Measurements from ENCODE around the gene ZNF511.
A peak's percentile ranks its signal among the peaks of the same experiment; 100 is the strongest.

ZNF511 gene

DNA sequence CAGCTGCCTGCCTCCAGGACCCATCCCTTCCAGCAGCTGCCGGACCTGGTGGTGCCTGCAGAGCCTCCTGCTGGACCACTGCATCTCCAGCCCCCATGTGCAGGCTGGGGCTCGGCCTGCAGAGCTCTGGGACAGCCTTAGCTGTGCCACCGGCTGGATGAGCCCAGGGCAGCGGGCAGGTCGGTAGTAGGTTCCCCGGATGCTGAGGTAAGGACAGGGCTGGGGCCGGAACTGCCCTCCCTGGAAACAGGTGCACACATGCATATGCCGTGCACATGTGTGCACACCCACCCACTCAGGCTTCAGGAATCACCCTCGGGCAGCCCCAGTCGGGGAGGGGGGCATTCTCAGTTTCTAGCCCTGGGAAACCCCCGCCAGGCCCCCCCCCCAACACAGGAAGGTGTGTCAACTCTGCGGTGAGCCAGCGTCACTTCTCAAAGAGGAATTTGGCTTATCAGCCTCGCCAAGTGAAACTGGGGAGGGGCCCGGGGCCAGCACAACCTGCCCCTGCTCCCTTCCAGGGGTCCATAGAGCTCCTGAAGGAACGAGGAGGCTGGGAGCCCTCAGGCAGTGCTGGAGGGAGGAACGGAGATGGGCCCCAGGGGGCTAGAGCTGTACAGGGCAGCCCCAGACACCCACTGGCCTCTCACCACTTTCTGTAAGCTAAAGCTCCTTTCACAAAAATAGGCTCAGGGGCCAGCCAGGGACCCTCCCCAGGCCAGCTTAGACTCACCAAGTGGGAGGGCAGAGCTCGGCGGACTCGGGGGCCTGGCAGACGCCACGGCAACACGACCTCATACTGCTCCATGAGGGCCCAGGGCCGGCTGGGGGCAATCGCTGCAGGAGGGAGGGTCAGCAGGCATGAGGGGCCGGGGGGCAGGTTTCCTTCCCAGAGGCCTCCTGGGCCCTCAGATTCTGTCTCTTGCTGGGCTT is 33.7 kb upstream of the ZNF511 start:
- peak; percentile 72 to 84 for DNase-seq (ENCODE audit: low read depth in 1 of 2, low spot score in 1 of 2)

DNA sequence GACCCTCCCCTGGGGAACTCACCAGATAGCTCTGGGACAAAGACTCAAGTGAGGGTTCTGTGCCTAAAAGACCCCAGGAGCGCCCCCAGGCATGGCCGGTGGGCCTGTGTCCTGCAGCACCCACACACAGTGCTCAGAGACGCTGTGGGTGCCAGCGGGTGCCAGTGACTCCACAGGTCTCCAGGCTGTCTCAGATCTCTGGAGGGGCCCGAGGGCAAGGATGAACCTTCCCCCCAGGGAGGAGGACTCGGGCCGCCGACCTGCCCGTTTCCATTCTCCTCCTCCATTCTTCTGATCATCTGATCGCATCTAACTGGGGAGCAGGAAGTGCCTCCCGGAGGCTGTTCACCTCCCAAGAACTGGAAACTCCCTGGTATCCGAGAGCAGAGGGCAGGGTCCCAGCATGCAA is 33.0 kb upstream of the ZNF511 start:
- no peak for DNase-seq (ENCODE audit: low read depth in 1 of 2, low spot score in 1 of 2)

DNA sequence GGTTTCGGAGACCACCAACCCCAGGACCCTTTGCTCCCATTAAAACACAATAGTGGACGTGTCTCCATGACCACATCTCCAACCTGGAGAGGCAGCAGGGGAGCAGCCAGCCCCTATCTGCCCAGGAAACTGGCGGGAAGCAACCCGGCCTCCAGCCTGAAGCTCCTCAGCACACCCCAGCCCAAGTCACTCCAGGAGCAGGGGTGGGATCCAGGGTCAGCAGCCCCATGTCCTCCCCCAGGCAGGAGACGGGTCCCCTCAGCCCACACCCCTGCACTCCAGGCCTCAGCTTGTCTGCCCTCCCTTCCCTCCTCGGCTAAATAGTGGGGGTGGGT is 32.6 kb upstream of the ZNF511 start:
- no peak for DNase-seq (ENCODE audit: low read depth in 1 of 2, low spot score in 1 of 2)

DNA sequence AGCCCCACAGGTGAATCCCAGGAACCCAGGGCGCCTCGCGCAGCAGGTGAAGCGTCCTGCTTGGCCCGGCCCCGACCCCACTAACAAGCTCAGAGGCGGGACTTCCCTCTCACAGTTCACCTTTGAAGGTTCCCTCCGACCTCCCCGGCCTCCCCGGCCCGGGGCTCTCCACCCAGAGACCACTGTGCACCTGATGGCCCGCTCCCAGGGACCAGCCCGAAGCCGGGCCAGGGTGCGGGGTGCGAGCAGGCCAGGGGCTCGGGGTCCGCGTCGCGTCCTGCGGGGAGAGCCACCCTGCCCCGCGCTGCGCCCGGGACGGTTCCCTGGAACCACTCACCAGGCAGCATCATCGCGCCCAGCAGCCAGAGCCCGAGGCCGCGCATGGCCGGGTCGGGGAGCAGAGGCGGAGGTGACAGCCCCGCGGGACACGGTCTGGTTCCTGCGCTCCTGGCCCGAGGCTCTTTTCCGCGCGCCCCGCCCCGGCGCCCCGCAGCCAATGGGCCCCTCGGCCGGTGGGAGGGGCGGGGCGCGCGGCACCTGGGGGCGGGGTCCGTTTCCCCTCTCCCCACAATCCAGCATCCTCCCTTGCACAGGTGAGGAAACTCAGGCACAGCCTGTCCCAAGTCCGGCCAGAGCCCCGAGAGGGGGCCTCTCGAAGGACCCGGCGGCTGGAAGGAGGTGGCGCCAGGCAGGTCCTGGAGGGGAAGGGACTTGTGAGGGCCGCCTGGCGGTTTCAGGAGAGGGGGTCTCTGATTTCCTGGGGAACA is 32.1 kb upstream of the ZNF511 start, which contains the start of gene ADAM8:
Gene ADAM8, minus strand, starts transcription at position 434 of the 767 bp plus-strand sequence. Its CDS starts 51 bp downstream, at position 383.
- DNase-seq (ENCODE audit: low read depth in 1 of 2, low spot score in 1 of 2), result peak in 1 of 2 donors; percentile 31

DNA sequence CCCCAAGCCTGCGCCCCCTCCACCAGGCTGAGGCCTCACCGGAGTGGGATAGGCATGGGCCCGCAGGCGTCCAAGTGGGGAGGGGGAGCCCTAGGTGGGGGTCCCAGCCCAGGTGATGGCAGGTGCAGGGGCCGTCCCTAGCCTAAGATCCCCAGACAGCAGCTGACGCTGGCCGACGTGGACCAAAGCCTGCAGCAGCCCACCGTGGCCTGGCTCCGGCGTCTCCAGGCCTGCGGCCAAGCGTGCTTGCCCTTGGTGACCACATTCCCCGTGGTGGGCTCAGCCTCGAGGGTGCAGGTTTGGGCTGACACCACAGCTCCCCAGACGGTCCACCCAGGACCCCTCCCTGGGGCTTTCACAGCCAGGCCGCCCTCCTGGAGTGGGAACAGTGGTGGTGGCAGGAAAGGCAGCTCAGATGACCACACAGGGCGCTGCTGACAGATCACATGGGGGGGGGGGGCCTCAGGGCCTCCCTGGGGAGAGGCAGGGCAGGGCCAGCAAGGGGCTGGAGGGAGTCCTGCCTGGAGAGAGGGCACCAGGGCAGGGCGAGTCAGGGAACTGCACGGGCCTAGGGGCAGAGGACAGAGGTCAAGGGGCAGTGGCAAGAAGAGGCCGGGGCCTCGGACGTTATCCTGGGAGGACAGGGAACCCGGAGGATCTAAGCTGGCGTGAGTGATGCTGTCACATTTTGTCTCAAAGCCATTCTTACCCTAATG is 31.3 kb upstream of the ZNF511 start:
- DNase-seq (ENCODE audit: low read depth in 1 of 2, low spot score in 1 of 2), result no peak

DNA sequence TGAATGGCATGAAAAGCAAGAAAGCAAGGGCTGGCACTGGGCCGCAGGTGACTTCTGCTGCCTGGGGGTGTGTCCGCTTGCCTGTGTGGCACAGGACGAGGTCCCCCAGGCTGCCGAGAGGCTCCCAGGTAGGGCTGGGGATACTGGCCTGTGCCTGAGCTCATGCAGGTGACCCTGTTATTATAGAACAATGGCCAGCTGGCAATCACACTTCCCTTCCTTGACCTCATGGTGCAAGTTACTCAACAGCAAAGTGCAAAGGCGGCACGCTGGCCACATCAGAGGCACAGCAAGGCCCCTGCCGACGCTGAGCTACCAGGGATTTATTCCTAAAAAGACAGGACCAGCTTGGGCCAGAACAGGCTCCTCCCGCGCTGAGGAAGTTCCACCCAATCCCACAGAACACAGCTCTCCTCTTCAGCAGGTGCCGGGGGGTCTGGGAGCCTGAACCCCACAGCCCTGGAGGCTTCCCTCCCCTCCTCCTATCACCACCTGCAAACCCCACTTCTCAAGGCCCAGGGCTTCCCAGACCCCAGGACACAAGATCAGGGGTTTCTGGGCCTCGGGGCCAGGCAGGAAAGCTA is 30.6 kb upstream of the ZNF511 start:
- no peak for DNase-seq (ENCODE audit: low read depth in 1 of 2, low spot score in 1 of 2)

DNA sequence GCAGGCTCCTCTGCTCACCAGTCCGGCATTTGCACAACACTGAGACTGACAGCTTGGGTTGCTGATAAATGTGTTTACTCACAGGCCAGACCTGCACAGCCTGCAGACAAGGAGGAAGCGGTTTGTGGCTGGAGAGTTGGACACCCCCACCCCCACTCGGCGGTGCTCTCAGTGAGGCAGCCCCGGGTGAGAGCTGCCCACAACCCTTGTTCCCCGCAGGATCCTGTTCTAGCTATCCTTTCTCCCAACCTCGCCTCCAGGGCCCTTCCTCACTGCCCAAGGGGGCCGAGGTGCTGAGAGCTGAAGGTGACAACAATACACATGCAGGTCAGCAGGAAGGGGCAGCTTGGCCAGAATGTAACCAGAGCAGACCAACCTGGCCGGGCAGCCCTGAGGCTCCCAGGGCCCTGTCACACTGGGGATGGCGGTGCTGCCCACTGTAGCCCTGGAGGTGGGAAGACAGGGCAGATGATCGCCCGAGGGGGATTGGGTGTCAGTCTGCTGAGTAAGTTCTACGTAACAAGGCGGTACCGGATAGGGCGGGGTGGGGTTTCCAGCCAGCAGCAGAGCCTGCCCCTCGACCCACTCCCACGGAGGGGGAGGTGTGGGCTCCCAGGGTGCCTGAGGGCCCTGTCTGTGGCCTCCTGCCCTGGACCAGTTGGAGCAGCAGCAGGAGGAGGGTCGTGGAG is 30.0 kb upstream of the ZNF511 start:
- no peak for DNase-seq (ENCODE audit: low read depth in 1 of 2, low spot score in 1 of 2)

DNA sequence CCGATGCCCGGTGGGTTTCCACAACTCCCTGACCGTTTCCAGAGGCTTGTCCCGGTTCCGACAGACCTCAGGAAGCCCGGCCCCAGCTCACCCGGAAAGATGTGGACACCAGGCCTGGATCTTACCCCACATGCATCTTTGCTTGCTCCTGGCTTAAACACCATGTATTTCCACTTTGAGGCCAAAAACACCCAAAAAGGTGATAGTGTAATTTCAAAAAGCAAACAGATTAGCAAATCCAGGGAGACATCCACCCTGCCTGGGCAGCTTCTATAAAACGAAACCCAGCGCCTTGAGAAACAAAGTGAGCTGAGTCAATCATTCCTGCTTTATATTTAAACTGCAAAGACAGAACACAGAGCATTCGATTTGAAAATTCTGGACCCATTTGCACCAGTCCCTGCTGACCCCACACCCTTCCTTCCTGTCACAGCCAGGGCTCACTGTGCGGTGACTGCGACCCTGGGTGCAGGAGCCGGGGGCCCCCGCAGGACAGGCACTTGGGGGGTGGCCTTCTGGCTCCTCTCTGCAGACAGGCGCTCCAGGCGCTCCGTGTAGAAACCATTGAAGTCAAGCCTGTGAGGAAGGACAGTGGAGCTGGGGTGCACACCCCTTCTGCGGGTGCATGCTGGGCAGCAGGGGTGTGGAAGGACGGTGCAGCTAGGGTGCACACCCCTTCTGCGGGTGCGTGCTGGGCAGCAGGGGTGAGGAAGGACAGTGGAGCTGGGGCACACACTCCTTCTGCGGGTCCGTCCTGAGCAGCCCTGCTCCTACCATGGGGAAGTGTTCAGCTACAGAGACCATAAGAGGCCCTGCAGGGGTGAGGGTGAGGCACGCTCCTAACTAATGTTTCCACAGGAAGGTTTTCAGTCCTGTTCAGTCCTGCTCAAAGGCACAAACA is 29.1 kb upstream of the ZNF511 start:
- no peak for DNase-seq (ENCODE audit: low read depth in 1 of 2, low spot score in 1 of 2)

DNA sequence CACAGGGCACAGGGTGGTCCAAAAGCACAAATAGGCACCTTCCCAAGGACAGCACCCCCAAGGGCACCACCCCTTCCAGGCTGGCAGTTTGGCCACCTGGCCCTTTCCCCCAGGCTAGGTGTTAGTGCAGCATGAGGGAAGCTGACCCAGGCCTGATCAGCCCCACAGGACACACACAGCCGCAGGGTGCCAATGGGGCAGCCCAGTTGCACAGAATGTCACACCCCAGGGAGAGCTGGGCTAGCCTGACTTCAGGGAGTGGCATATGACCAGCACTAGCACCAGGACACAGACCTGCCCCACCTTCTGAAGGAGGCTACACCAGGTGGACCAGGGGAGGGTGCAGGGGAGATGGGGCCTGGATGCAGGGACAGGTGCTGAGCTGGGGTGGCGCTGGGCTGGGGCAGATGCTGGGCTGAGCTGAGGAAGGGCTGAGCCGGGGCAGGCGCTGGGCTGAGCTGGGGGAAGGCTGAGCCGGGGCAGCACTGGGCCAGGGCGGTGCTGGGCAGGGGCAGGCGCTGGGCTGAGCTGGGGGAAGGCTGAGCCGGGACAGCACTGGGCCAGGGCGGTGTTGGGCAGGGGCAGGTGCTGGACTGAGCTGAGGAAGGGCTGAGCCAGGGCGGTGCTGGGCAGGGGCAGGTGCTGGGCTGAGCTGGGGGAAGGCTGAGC is 28.2 kb upstream of the ZNF511 start:
- DNase-seq (ENCODE audit: low read depth in 1 of 2, low spot score in 1 of 2), result no peak

DNA sequence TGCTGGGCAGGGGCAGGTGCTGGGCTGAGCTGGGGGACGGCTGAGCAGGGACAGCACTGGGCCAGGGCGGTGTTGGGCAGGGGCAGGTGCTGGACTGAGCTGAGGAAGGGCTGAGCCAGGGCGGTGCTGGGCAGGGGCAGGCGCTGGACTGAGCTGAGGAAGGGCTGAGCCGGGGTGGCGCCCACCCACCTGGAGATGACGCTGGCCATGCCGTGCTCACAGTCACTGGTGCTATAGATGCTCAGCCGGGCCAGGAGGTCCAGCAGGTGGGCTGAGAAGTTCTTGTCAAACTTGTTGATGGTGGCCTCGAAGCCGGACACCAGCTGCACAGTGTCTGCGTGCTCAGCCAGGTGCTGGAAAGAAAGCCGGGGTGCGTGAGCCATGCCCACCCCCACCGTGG is 27.6 kb upstream of the ZNF511 start:
- DNase-seq (ENCODE audit: low read depth in 1 of 2, low spot score in 1 of 2), result no peak

DNA sequence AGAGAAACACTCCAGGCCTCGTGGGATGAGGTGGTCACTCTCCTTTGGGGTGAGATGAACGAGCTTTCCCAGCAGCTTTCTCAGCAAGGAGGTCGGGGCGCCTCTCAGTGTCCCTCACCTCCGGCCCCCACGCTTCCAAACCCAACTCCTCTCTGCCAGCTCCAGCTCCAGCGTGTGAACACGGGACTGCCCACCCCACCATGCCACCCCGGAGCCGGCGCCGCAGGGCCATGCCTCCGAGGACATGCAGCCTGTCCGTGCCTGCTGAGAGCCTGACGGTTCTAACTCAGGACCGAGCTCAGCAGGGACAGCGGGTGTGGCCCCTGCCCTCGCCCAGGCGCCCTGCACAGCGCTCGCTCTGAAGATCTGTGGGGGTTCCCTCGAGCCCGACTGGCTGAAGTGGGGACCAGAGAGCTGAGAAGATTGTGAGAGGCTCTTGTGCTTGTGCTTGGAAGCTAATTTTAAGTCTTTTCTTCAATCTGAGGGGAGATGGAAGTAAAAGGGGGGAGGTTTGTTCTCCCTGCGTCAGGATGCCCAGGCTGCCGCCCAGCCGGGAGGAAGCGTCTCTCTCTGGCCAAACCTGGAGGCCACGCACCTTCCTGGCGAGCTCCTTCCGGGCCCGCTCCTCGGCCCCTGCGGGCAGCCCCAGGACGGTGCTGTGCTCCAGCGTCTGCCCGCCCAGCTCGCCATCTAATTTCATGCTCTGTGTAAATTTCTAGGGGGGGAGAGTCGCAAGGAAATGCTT is 26.9 kb upstream of the ZNF511 start:
- DNase-seq (ENCODE audit: low read depth in 1 of 2, low spot score in 1 of 2), result no peak

DNA sequence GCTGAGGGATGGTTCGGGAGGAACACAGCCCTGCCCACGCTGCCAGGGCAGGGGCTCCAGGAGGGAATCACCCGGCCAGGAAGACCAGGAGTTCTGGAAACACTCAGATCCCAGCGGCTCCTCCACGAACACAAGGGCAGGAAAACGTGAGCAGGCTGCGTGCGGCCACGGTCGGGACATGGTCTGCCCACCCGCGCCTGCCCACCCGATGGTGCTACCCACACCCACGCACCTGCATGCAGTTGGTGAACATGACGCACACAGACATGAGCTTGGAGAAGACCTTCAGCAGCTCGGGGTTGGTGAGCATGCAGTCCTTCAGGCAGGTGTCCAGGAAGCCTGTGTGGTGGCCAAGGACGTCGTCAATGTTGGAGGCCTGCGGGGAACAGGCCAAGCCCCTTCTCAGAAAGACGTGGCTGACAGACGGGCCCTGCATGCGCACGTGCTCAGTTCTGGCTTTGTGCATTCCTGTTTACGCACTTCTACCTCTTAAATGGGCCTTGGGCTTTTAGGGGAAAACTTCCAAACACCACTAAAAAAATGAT is 25.8 kb upstream of the ZNF511 start:
- DNase-seq (ENCODE audit: low read depth in 1 of 2, low spot score in 1 of 2), result no peak

DNA sequence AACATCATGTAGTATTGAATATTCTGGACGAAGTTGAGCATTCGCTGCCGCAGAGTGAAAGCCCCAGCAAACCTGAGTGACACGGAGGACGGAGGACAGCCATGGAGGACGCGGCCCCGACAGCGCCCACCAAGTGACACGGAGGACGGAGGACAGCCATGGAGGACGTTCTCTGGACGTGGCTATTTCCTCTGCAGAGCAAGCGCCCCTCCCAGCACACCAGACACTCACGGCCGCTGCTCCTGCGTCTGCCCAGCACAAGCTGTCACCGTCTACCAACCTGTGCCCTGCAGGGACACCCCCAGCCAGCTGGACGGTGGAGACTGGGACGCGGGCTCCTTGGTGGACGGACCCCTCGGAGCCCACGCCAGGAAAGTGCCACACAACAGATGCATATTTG is 24.8 kb upstream of the ZNF511 start:
- no peak for DNase-seq (ENCODE audit: low read depth in 1 of 2, low spot score in 1 of 2)

DNA sequence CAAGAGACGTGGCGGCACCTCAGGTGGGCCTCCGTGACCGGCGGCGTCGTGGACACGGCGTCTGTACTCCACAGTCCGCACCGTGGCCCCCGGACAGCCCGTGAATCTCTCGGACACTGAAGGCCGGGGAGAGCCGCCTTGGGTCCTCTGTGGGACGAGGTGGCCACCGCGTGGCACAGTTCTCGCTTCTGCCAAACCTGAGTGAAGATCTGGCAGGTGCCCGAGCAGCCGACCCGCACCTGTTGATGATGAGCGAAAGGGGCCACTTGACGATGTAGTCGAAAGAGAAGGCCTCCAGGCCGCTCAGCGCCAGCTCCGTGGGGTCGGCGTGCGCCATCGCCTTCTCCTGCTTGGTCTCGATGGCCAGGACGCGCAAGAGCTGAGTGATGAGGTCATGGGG is 23.5 kb upstream of the ZNF511 start:
- DNase-seq (ENCODE audit: low read depth in 1 of 2, low spot score in 1 of 2), result no peak

DNA sequence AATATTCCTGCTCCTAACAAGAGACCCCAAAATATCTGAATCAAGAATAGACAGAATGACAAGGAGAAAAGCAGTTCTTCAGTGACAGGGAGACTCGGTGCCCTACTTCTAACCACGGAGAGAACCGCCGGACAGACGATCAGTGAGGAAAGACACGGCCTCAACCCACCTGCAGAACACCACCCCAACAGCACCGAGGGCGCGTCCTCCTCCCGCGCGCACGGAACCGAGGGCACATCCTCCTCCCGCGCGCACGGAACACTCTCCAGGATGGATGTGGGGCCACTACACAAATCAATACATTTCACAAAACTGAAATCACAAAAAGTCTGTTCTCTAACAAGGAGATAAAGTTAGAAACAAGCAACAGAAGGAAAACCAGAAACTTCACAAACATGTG is 22.3 kb upstream of the ZNF511 start:
- DNase-seq (ENCODE audit: low read depth in 1 of 2, low spot score in 1 of 2), result no peak

DNA sequence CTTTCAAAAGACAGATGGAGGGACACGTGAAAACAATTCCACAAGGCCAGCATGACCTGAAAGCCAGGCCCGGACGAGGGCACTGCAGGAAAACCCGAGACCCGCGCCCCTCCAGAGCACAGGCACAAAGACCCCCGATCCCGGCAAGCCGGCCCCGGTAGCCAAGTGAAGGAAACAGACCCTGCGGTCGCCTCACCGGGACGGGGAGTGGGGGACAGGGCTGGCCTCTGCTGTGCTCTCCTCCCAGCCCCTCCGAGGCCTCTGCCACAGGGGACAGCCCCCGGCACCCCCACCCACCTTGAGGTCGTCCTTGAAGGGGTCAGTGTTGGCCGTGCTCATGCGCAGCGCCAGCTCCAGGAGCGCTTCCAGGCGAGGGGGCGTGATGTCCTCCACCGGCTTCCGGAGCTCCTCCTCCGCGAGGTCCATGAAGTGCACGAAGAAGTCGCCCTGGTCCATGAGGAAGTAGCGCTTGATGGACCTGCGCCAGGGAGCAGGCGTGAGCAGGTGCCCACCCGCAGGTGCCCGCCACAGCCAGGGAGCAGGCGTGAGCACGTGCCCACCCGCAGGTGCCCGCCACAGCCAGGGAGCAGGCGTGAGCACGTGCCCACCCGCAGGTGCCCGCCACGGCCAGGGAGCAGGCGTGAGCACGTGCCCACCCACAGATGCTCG is 20.7 kb upstream of the ZNF511 start:
- no peak for DNase-seq (ENCODE audit: low read depth in 1 of 2, low spot score in 1 of 2)

DNA sequence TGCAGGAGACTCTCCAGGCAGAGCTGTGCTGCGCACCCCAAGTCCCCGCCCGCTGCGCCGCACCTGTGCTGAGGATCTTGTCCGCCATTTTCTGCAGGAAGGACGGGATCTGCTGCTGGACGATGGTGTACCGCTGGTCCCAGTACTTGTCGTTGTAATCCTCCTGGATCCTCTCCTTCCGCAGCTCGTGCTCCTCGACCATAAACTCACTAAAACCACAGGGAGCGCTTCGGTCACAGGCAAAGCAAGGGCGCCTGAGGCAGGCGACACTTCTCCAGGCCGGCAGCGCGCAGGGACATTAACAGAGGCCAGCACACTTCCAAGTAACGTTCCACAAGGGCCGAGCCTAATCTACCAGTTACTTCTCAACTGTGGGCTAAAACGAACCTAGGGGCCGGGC is 19.0 kb upstream of the ZNF511 start:
- DNase-seq (ENCODE audit: low read depth in 1 of 2, low spot score in 1 of 2), result no peak
